ENCODE data around the gene S1PR4. TPM values are rescaled to one million over a fixed set of nuclear protein-coding genes. Genes with fewer than 3 reads are reported as not detected.
A peak's percentile ranks its signal among the peaks of the same experiment; 100 is the strongest.

The S1PR4 gene
- total RNA-seq, 4 donors from 2014 or later, result 0.66 to 4.7 (median 2.4) TPM

GRCh38 chr19:3184847-3185460 lies 6.4 kb downstream of the S1PR4 start:
- Histone ChIP-seq H3K27me3 (no peaks in the 10 kb centered on the region), H3K36me3 (peaks cover 0 to 16% (median 0%) of the 10 kb centered on the region in 3 donors), H3K4me1 (peaks cover 0 to 35% (median 16%) of the 10 kb centered on the region in 4 donors), H3K27ac (peak overlapping the region; percentile 71 to 81 (median 76)), H3K4me3 (peak overlapping the region; percentile 37 to 75 (median 70)), H3K9me3 (no peaks in the 10 kb centered on the region)
- TF ChIP-seq CTCF (IDR thresholded peaks at IDR 0.05), result no peak
- no peak for TF ChIP-seq POLR2A (IDR thresholded peaks at IDR 0.05)
- TF ChIP-seq EP300 (IDR thresholded peaks at IDR 0.05), result no peak
- 10 to 16% methylated on average over 14 of the region's 14 CpGs for WGBS, 2 donors
- DNase-seq (ENCODE audit: low spot score in 2 of 2), result peak; percentile 51 to 75

- peak within 1 kb of the TSS; percentile 71 to 81 (median 76) for H3K27ac ChIP-seq
- DNase-seq (ENCODE audit: low spot score in 2 of 2), result peak; percentile 86 to 95
- no peaks in the 10 kb centered on the region for H3K9me3 ChIP-seq
- H3K36me3 ChIP-seq, result peaks cover 0 to 16% (median 0%) of the 10 kb centered on the region in 3 donors
- peak within 1 kb of the TSS; percentile 69 to 100 (median 74) for H3K4me3 ChIP-seq
- H3K27me3 ChIP-seq, result no peaks in the 10 kb centered on the region
- TF ChIP-seq POLR2A (IDR thresholded peaks at IDR 0.05) (peak in 1 of 2 donors; percentile 56), CTCF (IDR thresholded peaks at IDR 0.05) (peak in 2 of 5 experiments; percentile 11 to 33), EP300 (IDR thresholded peaks at IDR 0.05) (peak; percentile 52 to 81)
- WGBS, 2 donors, result 0% methylated on average over 24 to 38 of the region's 69 CpGs
- peaks cover 0 to 35% (median 16%) of the 10 kb centered on the region in 4 donors for H3K4me1 ChIP-seq
These were observed 7.0 kb downstream of the S1PR4 start, which contains the start of gene NCLN for GRCh38 chr19:3185461-3186159. NCLN (plus strand) TSS chr19:3185930; CDS start chr19:3186031, 101 bp downstream.

- DNase-seq (ENCODE audit: low spot score in 2 of 2), result no peak
- 0% methylated on average over 13 to 14 of the region's 38 CpGs for WGBS, 2 donors
- Histone ChIP-seq H3K9me3 (no peaks in the 10 kb centered on the region), H3K36me3 (peaks cover 0 to 20% (median 0%) of the 10 kb centered on the region in 3 donors), H3K4me3 (peak overlapping the region; percentile 69 to 100 (median 74)), H3K27ac (peak overlapping the region in 3 of 4 donors; percentile 55 to 81 (median 71)), H3K4me1 (peaks cover 0 to 35% (median 16%) of the 10 kb centered on the region in 4 donors), H3K27me3 (no peaks in the 10 kb centered on the region)
- no peak for TF ChIP-seq POLR2A (IDR thresholded peaks at IDR 0.05)
These were observed 7.7 kb downstream of the S1PR4 start for GRCh38 chr19:3186160-3186688.

GRCh38 chr19:3186891-3187661 lies 8.5 kb downstream of the S1PR4 start:
- H3K27me3 ChIP-seq, result no peaks in the 10 kb centered on the region
- H3K36me3 ChIP-seq, result peaks cover 0 to 23% (median 0%) of the 10 kb centered on the region in 3 donors
- peak overlapping the region; percentile 69 to 100 (median 74) for H3K4me3 ChIP-seq
- no peak for DNase-seq (ENCODE audit: low spot score in 2 of 2)
- H3K27ac ChIP-seq, result peak overlapping the region in 1 of 4 donors; percentile 71
- peaks cover 0 to 35% (median 16%) of the 10 kb centered on the region in 4 donors for H3K4me1 ChIP-seq
- no peak for TF ChIP-seq CTCF (IDR thresholded peaks at IDR 0.05)
- TF ChIP-seq EP300 (IDR thresholded peaks at IDR 0.05), result no peak
- TF ChIP-seq POLR2A (IDR thresholded peaks at IDR 0.05), result no peak
- WGBS, 2 donors, result 58 to 63% methylated on average over 23 of the region's 23 CpGs
- no peaks in the 10 kb centered on the region for H3K9me3 ChIP-seq

Data from tibial nerve (tissue), 4 donors.